GM12878 (cell line): ENCODE measurements around the gene PDIA5. TPM values are rescaled to one million over a fixed set of nuclear protein-coding genes. Genes with fewer than 3 reads are reported as not detected.

ENCODE experiments used
- CBX3 ChIP-seq: fragments of 200-600 bp; sonication (generic); IDR thresholded peaks from 2 replicates; pipeline ENCODE4 v1.6.1; 2016; ENCODE audit warnings: low read depth, borderline replicate concordance
- CHD1 ChIP-seq: IDR thresholded peaks from 2 replicates; pipeline ENCODE4 v1.6.1; 2012; ENCODE audit warnings: low read depth, low read length, improper control_type of control experiment
- CHD2 ChIP-seq: IDR thresholded peaks from 2 replicates; pipeline ENCODE4 v1.6.1; 2011; ENCODE audit warnings: low read depth, low read length, improper control_type of control experiment, borderline replicate concordance
- ETV6 ChIP-seq, 2 experiments: fragments of 450-650 bp in 1 of 2; IDR thresholded peaks in 1 of 2; conservative IDR thresholded peaks in 1 of 2; 2 replicates each; pipeline ENCODE4 v1.6.1; 2014; ENCODE audit warnings: antibody characterized with exemption in 1 of 2, borderline replicate concordance in 1 of 2, low read depth in 1 of 2, mild to moderate bottlenecking in 1 of 2, moderate library complexity in 1 of 2
- FOXK2 ChIP-seq: fragments of 450-650 bp; IDR thresholded peaks from 2 replicates; pipeline ENCODE4 v1.6.1; 2017; ENCODE audit warnings: mild to moderate bottlenecking, moderate library complexity
- KDM1A ChIP-seq: fragments of 200-600 bp; sonication (generic); IDR thresholded peaks from 2 replicates; pipeline ENCODE4 v1.6.1; 2016; ENCODE audit warnings: borderline replicate concordance
- NFIC ChIP-seq: IDR thresholded peaks from 2 replicates; pipeline ENCODE4 v1.6.1; 2012; ENCODE audit warnings: low read depth, mild to moderate bottlenecking, inconsistent platforms, low read length, moderate library complexity
- NRF1 ChIP-seq: conservative IDR thresholded peaks from 2 replicates; pipeline ENCODE4 v1.6.1; 2011; ENCODE audit warnings: mild to moderate bottlenecking, low read depth, low read length, improper control_type of control experiment
- PML ChIP-seq: IDR thresholded peaks from 2 replicates; pipeline ENCODE4 v1.6.1; 2012; ENCODE audit warnings: low read length, inconsistent platforms
- RELB ChIP-seq: fragments of 450-650 bp; IDR thresholded peaks from 2 replicates; pipeline ENCODE4 v1.6.1; 2017; ENCODE audit warnings: low read depth, mild to moderate bottlenecking, moderate library complexity
- SREBF2 ChIP-seq: IDR thresholded peaks from 2 replicates; pipeline ENCODE4 v1.6.1; 2012; ENCODE audit warnings: mild to moderate bottlenecking, low read length
- SUPT20H ChIP-seq: IDR thresholded peaks from 2 replicates; pipeline ENCODE4 v1.6.1; 2011; ENCODE audit warnings: low read depth, mild to moderate bottlenecking, low read length, moderate library complexity, borderline replicate concordance; ENCODE audit not compliant: control insufficient read depth
- ZBED1 ChIP-seq: IDR thresholded peaks from 2 replicates; pipeline ENCODE4 v1.6.1; 2016; ENCODE audit warnings: borderline replicate concordance
- ZNF622 ChIP-seq: fragments of 450-650 bp; IDR thresholded peaks from 2 replicates; pipeline ENCODE4 v1.6.1; 2017; ENCODE audit warnings: mild to moderate bottlenecking, inconsistent platforms
- ZZZ3 ChIP-seq: IDR thresholded peaks from 2 replicates; pipeline ENCODE4 v1.6.1; 2011; ENCODE audit warnings: low read depth; ENCODE audit not compliant: control insufficient read depth, insufficient read length
- polyA plus RNA-seq, 11 experiments: library from polyadenylated mRNA; depleted of rRNA in 4 of 11; unstranded in 6 of 11; stranded (reverse) in 5 of 11; fragments of >200 nt; fragmentation: Nextera tagmentation in 4 of 11; fragmentation: Illumina TruSeq in 1 of 11; extraction: Ambion mirVana in 4 of 11; extraction: Trizol in 1 of 11; gene quantifications; 1 replicate in 1 of 11; 2 replicates in 10 of 11; pipeline versions ENCODE4 v1.2.1 to v1.2.3, GENCODE V29; 2011 to 2016; ENCODE audit warnings: inconsistent platforms in 2 of 11, missing spikeins in 2 of 11, low read depth in 1 of 11
- total RNA-seq, 4 experiments: library from RNA; depleted of rRNA in 3 of 4; stranded (reverse); fragments of >200 nt in 3 of 4; fragmentation: Illumina TruSeq in 1 of 4; extraction: Trizol in 1 of 4; gene quantifications; 2 replicates each; pipeline versions ENCODE4 v1.2.1 to v1.2.3, GENCODE V29; 2013 to 2021
- TF ChIP-seq, protein P1 (sequence below): IDR thresholded peaks from 2 replicates; pipeline ENCODE4 v1.6.1; 2012; ENCODE audit warnings: low read depth, low read length, improper control_type of control experiment
- TF ChIP-seq, protein P2 (sequence below): fragments of 150-350 bp; IDR thresholded peaks from 2 replicates; pipeline ENCODE4 v1.6.1; 2014; ENCODE audit warnings: mild to moderate bottlenecking, low read depth, low read length
- TF ChIP-seq, protein P3 (sequence below): IDR thresholded peaks from 2 replicates; pipeline ENCODE4 v1.6.1; 2011; ENCODE audit warnings: borderline replicate concordance, low read depth, mild to moderate bottlenecking, moderate library complexity, low read length; ENCODE audit not compliant: insufficient read depth, poor library complexity, severe bottlenecking
- TF ChIP-seq, protein P4 (sequence below): IDR thresholded peaks from 2 replicates; pipeline ENCODE4 v1.6.1; 2011; ENCODE audit warnings: low read depth, low read length, improper control_type of control experiment, borderline replicate concordance
- TF ChIP-seq, protein P5 (sequence below): fragments of 450-650 bp; IDR thresholded peaks from 2 replicates; pipeline ENCODE4 v1.6.1; 2016; ENCODE audit warnings: mild to moderate bottlenecking

PDIA5 gene
- total and polyA plus RNA-seq, 10 of the 15 experiments (the other 5 are each of a cell fraction or from before 2014, with no cell fraction given), result 4.1 to 24.8 (median 19.2) TPM

- no peak for TF ChIP-seq CHD1
- TF ChIP-seq, protein P1, sequence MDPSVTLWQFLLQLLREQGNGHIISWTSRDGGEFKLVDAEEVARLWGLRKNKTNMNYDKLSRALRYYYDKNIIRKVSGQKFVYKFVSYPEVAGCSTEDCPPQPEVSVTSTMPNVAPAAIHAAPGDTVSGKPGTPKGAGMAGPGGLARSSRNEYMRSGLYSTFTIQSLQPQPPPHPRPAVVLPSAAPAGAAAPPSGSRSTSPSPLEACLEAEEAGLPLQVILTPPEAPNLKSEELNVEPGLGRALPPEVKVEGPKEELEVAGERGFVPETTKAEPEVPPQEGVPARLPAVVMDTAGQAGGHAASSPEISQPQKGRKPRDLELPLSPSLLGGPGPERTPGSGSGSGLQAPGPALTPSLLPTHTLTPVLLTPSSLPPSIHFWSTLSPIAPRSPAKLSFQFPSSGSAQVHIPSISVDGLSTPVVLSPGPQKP, result no peak
- TF ChIP-seq ZNF622, result no peak
- TF ChIP-seq, protein P2, sequence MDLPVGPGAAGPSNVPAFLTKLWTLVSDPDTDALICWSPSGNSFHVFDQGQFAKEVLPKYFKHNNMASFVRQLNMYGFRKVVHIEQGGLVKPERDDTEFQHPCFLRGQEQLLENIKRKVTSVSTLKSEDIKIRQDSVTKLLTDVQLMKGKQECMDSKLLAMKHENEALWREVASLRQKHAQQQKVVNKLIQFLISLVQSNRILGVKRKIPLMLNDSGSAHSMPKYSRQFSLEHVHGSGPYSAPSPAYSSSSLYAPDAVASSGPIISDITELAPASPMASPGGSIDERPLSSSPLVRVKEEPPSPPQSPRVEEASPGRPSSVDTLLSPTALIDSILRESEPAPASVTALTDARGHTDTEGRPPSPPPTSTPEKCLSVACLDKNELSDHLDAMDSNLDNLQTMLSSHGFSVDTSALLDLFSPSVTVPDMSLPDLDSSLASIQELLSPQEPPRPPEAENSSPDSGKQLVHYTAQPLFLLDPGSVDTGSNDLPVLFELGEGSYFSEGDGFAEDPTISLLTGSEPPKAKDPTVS, result no peak
- no peak for TF ChIP-seq ZBED1
- TF ChIP-seq, protein P3, sequence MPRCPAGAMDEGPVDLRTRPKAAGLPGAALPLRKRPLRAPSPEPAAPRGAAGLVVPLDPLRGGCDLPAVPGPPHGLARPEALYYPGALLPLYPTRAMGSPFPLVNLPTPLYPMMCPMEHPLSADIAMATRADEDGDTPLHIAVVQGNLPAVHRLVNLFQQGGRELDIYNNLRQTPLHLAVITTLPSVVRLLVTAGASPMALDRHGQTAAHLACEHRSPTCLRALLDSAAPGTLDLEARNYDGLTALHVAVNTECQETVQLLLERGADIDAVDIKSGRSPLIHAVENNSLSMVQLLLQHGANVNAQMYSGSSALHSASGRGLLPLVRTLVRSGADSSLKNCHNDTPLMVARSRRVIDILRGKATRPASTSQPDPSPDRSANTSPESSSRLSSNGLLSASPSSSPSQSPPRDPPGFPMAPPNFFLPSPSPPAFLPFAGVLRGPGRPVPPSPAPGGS, result no peak
- TF ChIP-seq CHD2, result peak; percentile 79; the same call in 1 of the 2 replicates
- no peak; the same call in 1 of the 2 replicates for TF ChIP-seq RELB
- no peak for TF ChIP-seq KDM1A
- TF ChIP-seq NFIC, result no peak
- TF ChIP-seq PML, result peak; percentile 70; the same call in 1 of the 2 replicates
- TF ChIP-seq SREBF2, result no peak
- TF ChIP-seq SUPT20H, result no peak
- TF ChIP-seq, protein P4, sequence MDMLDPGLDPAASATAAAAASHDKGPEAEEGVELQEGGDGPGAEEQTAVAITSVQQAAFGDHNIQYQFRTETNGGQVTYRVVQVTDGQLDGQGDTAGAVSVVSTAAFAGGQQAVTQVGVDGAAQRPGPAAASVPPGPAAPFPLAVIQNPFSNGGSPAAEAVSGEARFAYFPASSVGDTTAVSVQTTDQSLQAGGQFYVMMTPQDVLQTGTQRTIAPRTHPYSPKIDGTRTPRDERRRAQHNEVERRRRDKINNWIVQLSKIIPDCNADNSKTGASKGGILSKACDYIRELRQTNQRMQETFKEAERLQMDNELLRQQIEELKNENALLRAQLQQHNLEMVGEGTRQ, result no peak
- TF ChIP-seq, protein P5, sequence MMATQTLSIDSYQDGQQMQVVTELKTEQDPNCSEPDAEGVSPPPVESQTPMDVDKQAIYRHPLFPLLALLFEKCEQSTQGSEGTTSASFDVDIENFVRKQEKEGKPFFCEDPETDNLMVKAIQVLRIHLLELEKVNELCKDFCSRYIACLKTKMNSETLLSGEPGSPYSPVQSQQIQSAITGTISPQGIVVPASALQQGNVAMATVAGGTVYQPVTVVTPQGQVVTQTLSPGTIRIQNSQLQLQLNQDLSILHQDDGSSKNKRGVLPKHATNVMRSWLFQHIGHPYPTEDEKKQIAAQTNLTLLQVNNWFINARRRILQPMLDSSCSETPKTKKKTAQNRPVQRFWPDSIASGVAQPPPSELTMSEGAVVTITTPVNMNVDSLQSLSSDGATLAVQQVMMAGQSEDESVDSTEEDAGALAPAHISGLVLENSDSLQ, result peak; percentile 97
- TF ChIP-seq NRF1, result peak; percentile 55
- TF ChIP-seq FOXK2, result no peak
- TF ChIP-seq ETV6 (conservative IDR thresholded peaks at IDR 0.05 in 1 of 2, IDR thresholded peaks at IDR 0.05 in 1 of 2; ENCODE audit: borderline replicate concordance in 1 of 2, low read depth in 1 of 2), result no peak
- TF ChIP-seq ZZZ3, result no peak
- no peak for TF ChIP-seq CBX3
Observed at GRCh38 chr3:123201557-123202427, 135.0 kb downstream of the PDIA5 start, which contains the start of gene SEC22A (continued).
